Measurements from ENCODE around the gene GLB1L2.

Gene GLB1L2

DNA sequence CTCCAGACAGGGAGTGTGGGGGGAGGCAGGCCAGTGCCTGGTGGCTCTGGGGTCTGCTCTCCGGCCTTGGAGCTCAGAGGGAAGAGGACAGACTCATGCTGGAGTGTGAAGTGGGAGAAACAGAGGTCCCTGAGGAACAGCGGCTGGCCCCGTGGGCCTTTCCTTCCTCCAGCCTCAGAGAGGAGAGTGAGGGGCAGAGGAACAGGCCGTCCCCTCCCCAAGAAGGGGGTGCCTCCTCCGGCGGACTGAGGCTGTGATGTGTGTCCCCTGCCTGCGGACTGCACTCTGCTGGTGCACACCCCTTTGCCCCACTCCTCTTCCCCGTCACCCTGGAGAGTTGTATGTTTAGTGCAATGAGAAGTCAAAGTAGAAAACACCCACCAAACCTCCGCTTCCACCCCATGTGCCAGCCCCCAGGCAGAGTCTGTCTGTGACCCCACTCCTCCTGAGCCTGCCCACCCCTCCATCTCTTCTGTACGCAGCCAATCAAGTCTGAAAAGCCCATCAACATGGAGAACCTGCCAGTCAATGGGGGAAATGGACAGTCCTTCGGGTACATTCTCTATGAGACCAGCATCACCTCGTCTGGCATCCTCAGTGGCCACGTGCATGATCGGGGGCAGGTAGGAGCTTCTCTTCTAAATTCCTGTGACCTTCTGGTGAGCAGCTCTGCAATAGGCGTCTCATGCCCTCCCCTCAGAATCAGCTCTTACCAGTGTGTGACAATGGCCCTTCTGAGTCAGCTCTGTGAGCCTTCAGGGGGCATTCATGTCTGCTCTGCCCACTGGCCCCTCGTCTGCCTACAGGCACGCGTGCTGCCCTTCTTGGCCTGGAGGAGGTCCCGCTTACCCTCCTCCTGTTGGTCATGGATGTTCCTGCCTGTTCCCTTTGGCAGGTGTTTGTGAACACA, 39.0 kb downstream of the GLB1L2 start:
- no peak for DNase-seq

DNA sequence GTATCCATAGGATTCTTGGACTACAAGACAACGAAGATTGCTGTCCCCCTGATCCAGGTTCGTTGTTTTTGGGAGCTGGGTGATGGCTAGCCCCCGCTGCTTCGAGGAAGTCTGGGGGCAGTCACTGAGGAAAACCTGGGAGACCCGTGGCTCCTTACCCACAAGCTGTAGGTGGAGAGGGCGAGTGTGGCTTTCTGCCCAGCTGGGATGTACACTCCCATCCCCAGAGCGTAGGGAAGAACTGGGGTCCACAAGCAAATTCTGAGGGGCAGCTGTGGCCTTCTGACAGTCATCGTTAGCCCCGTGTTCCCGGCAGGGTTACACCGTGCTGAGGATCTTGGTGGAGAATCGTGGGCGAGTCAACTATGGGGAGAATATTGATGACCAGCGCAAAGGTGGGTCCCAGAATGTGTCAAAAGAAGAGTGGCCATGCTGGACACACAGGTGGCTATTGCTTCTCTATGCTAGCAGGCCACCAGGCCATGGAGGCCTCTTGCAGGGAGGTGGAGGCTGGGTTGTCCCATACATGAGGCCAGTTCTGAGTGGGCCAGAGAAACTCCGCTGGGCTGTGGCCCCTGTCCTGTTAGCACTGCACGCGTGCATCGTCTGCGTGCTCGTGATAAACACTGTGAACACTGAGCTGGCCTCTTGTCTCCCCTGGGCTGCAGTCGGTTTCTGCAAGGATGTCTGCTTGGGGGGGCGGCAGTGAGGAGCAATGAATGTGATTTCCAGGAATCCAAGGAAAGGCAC, 39.8 kb downstream of the GLB1L2 start:
- DNase-seq: no peak

DNA sequence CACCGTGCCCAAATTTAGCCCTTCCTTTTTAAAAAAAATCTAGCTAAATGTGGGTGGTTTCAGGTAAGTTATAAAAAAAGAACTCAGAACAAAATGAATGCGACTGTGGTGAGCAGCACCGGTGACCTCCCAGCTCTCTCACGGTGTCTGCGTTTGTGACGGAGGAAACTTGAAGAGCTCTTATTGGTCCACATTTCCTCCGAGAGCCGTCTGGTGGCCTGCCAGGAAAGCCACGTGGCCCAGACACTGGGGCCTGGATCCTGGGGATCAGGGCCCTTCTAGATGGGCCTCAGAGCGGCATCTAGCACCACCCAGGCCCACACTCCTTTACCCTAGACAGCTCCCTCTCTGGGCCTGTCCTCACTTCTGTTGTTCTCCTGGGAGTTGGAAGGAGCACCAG, 40.7 kb downstream of the GLB1L2 start:
- DNase-seq: no peak

DNA sequence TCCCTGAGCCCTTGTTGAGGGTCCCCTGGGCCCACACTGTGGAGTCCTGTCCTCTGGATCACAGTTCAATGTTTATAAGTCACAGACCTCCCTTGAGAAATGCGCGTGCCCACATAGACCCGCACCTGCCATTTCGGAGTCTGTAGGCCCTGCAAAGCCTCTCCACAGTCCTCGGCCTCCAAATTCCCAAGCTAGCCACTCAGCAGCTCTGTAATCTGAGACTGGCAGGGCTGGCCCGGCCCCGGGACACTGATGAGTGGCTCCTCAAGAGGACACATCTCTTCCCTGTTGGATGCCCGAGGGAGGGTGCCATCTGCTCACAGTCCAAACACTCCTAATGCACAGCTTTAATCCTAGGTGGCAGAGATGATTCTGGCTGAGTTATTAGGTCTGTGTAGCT, 41.2 kb downstream of the GLB1L2 start:
- DNase-seq: no peak

DNA sequence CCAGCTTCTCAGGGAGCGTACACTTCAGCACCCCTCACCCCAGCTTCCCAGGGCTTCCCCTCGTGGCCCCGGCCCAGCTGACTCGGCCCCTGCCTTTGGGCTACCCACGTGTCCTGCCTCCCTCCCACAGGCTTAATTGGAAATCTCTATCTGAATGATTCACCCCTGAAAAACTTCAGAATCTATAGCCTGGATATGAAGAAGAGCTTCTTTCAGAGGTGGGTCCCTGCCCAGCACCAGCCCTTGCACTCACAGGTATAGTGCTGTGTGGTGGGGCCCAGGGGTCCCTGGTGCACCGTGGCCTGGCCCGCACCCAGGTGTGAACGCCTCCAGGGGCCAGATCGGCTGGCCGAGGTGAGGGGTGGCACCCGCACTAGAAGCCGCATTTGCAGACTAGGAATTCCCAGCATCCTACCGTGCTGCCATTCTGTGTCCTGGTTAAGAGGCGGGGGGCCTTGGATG, 41.8 kb downstream of the GLB1L2 start:
- DNase-seq: no peak

DNA sequence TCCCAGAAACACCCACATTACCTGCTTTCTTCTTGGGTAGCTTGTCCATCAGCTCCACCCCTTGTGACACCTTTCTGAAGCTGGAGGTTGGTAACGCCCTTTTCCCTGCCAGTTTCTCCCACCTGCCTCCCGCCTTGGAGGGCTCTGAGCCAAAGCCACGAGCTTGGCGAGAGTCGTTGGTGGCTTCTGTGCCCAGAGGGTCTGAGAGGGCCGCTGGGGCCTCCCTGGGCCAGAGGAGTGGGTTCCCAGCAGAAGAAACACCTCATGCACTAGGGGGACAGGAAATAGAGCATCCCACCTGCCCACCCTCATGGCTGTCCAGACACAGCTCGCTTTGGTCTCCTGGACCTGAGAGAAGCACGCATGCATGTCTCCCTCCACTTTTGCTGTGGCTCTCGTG, 42.4 kb downstream of the GLB1L2 start:
- DNase-seq: no peak

DNA sequence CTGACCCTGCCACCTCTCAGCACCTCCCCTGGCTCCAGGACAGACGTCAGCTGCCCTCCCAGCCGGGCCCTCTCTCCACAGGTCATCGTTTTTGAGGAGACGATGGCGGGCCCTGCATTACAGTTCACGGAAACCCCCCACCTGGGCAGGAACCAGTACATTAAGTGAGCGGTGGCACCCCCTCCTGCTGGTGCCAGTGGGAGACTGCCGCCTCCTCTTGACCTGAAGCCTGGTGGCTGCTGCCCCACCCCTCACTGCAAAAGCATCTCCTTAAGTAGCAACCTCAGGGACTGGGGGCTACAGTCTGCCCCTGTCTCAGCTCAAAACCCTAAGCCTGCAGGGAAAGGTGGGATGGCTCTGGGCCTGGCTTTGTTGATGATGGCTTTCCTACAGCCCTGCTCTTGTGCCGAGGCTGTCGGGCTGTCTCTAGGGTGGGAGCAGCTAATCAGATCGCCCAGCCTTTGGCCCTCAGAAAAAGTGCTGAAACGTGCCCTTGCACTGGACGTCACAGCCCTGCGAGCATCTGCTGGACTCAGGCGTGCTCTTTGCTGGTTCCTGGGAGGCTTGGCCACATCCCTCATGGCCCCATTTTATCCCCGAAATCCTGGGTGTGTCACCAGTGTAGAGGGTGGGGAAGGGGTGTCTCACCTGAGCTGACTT, 43.2 kb downstream of the GLB1L2 start:
- no peak for DNase-seq

DNA sequence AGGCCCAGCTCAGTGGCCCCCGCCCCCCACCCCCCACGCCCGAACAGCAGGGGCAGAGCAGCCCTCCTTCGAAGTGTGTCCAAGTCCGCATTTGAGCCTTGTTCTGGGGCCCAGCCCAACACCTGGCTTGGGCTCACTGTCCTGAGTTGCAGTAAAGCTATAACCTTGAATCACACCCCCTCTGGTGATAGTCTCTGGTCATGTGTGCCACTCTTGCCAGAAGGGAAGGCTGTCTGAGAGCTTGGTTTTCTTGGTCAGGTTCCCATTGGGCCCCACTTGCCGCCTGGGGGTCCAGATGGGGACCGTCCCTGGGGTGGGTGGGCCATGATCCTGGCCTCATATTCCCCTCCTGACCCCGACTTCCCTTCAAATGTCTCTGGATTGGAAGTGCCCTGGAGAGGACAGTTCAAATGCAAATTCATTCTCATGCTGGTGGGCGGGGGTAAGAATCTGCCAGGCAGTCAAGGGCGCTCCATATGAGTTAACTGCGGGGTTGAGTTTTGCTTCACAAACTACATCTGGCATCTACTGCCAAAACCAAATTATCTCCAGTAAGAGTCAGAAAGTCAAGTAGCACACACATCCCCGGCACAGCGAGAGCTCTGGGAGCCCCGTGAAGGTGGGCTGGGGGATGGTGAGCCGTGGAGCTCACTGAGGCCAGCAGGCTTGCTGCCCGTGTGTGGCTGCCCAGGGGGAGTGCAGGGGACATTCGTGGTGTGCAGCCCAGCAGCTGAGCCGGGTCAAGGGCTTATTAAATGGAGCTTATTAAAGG, 44.5 kb downstream of the GLB1L2 start:
- DNase-seq: no peak

DNA sequence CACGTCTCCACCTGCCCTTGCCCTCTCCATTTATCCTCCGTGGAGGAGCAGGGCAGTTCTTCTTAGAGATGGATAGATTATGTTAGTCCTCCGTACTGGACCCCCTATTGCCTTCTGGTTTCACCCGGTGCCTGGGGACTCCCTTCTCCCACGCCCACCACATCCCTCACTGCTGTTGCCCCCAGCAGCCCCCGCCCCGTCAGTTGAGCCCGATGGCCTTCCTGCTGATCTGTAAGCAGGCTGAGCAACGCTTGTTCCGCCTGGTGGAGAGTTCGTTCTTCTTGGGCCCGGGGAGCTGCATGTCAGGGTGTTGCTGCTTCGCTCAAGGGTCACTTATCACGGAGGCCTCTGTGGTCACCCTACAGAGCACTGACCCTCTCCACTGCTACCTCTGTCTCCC, 46.1 kb downstream of the GLB1L2 start:
- DNase-seq: no peak

DNA sequence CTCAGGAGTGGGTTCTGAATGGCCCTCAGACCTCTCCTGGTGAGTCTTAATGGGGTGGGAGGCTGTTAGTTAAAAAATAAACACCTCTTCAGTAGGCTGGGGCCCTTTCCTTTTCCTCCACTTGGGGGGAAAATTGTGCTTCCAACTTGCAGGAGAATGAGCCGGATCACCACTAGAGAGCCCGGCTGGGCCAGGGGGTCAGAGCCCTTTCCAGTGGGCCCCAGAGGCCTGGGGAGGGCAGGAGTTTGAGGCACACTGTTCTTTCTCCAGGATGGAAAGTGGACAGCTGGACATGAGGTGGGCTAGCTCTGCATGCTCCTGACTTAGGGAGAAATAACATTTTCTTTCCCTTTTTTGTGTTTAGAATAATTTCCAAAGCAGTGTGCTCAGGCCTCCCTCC, 47.5 kb downstream of the GLB1L2 start:
- DNase-seq: no peak

DNA sequence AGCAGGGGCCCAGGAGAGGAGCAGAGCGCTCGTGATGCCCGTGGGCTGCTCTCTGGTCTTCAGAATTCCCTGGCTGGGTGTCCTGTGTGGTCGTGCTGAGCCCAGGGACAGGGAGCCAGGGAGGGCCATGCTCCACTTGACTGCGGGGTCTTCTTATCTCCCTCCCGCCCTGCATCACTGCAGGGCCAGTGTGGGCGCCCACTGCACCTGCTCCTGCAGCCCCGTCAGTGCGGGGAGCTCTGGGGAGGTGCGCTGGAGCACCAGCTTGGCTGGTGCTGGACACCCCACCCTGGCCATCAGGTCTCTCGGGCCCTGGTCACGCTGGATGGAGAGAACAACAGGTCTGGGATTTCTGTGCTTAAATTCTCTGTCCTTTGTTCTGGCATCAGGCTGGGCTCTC, 48.4 kb downstream of the GLB1L2 start:
- no peak for DNase-seq

DNA sequence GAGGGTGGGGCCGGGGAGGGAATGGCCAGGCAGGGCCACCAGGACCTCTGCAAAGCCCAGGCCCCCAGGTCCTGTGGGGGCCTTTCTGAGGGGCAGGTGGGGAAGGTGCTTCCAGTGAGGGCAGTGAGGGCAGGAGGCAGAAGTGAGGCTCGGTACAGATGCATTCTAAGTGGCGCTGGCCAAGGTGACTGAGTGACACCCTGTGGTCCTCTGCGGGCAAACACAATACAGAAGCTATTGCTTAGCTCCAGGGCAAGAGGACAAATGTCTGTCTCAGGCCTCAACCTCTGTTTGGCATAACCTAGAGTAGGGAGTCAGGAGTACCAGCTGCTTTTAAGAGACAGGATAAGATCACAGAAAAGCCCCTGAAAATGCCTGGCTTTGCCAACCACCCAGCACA, 49.0 kb downstream of the GLB1L2 start:
- DNase-seq: no peak

DNA sequence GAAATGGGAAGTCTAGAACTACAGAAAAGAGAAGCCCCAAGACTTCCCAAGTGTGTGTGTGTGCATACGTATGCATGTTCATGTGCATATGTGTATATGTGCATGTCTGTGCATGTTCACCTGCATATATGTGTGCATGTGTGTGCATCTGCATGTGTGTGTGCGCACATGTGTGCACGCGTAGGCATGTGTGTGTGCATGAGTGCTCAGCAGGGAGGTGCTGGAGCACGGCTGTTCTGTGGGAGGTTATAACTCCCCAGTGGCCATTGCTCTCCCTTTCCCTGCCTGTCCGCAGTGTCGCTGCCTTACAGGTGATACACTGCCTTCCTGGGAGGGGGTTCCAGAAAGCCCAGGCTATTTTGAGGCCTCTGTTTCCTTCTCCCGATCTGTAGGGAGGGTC, 50.5 kb downstream of the GLB1L2 start:
- no peak for DNase-seq

DNA sequence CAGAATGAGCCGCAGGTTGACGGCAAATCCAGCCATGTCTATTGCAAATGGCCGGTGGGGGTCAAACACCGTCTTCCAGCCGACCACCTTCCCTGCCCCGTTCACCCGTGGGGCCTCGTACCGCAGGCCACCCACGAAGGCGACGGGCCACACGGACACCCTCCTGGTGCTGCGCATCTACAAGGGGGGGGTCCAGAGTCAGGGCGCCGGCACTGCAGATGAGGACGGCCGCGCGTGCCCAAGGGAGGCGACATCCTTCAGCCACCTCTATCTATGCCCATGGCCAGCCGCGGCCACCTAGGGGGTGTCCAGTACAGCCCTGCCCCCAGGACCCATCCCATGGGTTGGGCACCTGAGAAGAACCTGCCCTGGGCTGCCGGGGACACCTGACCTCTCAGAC, 51.0 kb downstream of the GLB1L2 start:
- DNase-seq: no peak

DNA sequence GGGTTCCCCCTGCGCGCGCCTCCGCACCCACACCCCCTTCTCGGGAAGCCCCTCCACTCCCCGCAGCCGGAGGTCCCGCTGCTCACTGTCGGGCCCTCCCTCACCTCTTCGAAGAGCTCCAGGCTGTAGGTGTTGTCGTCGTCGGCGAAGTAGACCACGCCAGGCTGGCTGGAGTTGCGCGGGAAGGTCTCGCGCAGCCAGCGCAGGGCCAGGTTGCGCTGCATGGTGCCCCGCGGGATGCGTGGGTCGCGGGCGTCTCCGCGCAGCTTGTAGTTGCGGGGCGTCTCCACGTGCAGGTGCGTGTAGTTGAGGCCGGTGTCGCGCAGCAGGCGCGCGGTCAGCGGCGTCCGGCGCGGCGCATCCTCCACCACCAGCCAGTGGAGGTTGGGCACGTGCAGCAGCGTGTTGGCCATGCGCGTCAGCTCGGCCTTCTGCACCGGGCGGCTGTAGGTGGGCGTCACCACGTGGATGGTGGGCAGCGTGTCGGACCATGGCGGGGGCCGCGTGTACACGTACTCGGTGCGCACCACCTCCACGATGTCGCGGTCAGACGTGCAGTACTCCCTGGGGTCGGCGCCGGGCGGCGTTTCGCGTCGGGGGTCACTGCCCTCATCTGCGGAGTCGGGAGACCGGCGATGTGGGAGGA, 51.9 kb downstream of the GLB1L2 start:
- DNase-seq: no peak

DNA sequence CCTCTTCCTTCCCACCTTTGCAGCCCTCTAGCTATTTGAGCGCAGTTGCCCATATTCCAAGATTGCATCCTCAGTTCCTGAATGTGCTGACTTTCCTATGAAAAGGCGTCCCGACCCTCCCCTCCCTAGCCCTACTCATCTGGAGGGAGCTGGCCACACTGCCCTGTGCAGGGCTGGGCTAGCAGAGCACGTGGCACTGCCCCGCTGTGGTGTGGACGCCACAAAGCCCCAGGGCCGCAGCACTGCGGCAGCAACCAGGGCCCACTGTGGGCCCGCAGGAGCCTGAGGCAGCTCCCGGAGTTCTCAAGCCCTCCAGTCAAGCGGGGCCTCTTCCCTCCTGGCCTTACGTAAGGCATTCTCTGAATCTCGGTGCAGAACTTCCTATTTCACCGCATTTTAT, 52.6 kb downstream of the GLB1L2 start:
- DNase-seq: no peak

DNA sequence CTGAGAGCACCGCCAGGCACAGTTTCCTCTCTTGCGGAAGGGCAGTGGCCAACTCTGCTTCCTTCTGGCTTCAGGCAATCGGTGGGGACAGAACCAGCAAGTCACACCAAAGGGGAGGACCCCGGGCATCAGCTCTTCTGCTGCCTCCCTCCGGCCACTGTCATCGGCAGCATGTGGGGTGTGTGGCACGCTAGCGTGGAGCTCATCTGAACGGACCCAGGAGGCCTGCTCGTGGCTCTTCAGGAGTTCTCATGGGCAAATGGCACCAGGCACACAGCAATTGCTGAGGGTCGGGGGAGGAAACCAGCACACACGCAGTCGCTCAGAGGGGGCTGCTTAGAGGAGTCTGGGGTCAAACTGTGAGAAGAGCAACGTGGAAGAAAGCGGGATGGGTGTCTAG, 53.4 kb downstream of the GLB1L2 start:
- DNase-seq: no peak

DNA sequence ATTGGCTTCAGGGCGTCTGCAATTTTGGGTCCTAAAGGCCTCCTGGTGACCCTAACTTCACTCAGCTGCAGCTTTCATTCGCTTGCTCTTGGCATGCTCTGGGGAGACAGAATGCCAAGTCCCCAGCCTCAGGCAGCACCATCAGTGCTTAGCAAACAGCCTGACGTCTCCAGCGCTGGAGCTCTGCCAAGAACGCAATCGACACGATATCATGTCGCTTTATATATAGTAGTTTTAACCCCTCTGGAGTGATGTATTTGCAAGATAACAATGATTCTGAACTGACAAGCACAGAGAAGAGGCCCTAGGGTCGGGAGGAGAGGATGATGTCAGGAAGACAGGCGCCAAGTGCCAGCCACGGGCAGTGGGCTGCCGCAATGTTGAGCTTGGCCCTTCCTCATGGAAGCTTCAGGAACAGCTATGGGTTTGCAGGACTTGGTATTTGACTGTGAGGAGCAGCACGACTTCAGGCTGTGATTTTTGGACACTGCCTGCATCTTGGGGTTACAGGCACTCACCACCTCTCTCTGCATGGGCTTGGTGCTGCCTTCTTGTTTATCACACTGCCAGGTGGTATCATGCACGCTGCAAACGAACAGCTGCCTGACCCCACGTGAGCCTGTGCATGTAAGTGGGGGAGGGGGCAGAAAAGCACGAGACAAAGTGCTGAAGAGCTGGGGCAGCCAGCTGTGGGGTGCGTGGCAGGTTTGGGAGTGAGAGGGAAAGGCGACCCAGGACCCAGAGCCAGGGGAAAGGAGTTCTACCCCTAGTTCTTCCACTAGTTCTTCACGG, 54.2 kb downstream of the GLB1L2 start:
- DNase-seq: no peak

DNA sequence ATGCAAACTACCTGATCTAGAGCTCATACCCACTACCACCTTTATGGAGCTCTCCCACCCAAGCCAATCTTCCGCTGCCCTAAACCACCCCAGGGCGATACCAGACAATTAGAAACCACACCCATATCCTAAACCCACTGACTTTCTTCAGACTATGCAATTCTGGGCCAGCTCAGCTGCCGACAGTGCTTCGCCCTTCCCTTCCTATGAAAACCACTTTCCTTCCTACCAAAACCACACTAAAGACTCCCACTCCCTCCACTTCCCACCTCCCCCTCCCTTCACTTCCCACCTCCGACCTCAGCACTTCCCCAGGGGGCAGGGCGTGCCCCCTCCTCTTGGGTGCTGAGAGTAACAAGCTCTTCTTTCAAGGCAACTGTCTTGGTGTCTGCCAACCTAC, 55.2 kb downstream of the GLB1L2 start:
- DNase-seq: no peak

DNA sequence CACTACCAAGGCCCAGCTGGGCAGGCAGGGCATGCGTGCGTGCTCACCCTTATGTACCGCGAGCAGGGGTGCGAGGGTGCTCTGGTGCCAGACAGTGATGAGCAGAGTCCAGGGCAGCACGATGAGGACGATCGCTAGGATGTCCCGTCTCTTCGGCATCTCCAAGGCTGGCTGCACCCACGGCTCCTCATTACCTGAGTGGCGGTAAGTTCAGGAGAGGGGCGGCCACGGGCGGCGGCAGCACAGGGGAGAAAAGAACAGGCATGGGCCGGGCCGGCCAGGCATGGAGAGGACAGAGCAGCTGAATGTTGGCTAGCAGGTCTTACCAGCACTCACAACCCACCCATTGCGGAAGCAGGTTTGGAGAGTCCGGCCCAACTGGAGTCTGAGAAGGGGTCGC, 55.7 kb downstream of the GLB1L2 start:
- DNase-seq: no peak

DNA sequence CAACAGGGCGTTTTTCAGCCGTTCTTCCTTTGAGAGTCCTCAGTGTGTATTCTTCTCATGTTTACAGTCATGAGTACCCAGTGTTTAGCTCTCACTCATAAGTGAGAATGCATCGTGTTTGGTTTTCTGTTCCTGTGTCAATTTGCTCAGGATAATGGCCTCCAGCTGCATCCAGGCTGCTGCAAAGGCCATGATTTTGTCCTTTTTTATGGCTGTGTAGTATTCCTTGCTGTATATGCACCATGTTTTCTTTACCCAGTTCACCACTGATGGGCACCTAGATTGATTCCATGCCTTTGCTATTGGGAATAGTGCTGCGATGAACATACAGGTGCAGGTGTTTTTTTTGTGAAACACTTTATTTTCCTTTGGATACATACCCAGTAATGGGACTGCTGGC, 56.8 kb downstream of the GLB1L2 start:
- DNase-seq: no peak
